Tibial nerve (tissue), 4 donors: Measurements from ENCODE around the gene NELL1. TPM values are rescaled to one million over a fixed set of nuclear protein-coding genes. Genes with fewer than 3 reads are reported as not detected.

ENCODE experiments used
- DNase-seq, 2 donors: peaks; one replicate each; pipeline ENCODE4 v3.0.0-alpha.2; 2019; ENCODE audit warnings: low spot score in 2 of 2
- H3K27ac ChIP-seq, 4 donors: fragments of 200-600 bp; sonication (generic) in 3 of 4; one replicate each; pipeline ENCODE4 v1.5.1; 2017 to 2019; ENCODE audit warnings: mild to moderate bottlenecking in 1 of 4
- H3K27me3 ChIP-seq, 2 donors: fragments of 200-600 bp; sonication (generic) in 1 of 2; one replicate each; pipeline versions ENCODE4 v1.5.1 to v1.6.0; 2017 to 2019
- H3K36me3 ChIP-seq, 3 donors: fragments of 200-600 bp; sonication (generic); one replicate each; pipeline ENCODE4 v1.5.1; 2018 to 2019
- H3K4me1 ChIP-seq, 4 donors: fragments of 200-600 bp; sonication (generic) in 3 of 4; one replicate each; pipeline ENCODE4 v1.5.1; 2017 to 2019
- H3K4me3 ChIP-seq, 4 donors: fragments of 200-600 bp; sonication (generic) in 3 of 4; one replicate each; pipeline ENCODE4 v1.5.1; 2017 to 2019; ENCODE audit warnings: mild to moderate bottlenecking in 1 of 4, moderate library complexity in 1 of 4
- H3K9me3 ChIP-seq, 4 donors: fragments of 200-600 bp; sonication (generic) in 3 of 4; one replicate each; pipeline ENCODE4 v1.5.1; 2017 to 2019
- CTCF ChIP-seq, 5 experiments: fragments of 200-600 bp in 3 of 5; fragments of 450-650 bp in 2 of 5; sonication (generic) in 3 of 5; IDR thresholded peaks; one replicate each; pipeline ENCODE4 v1.5.1; 2016 to 2019; ENCODE audit warnings: antibody characterized with exemption in 5 of 5, mild to moderate bottlenecking in 3 of 5, moderate library complexity in 2 of 5
- EP300 ChIP-seq, 2 donors: sonication (generic); formaldehyde crosslinking; IDR thresholded peaks; one replicate each; pipeline ENCODE4 v1.6.1; 2017; ENCODE audit warnings: antibody characterized with exemption in 2 of 2, mild to moderate bottlenecking in 1 of 2
- POLR2A ChIP-seq, 2 donors: fragments of 450-650 bp; IDR thresholded peaks; one replicate each; pipeline ENCODE4 v1.6.1; 2017; ENCODE audit warnings: antibody characterized with exemption in 2 of 2, mild to moderate bottlenecking in 2 of 2, moderate library complexity in 2 of 2
- WGBS, 2 donors: methylation state at CpG; one replicate each; pipeline ENCODE4 v1.1.5; 2018; 5-methylcytosine and 5-hydroxymethylcytosine counted together
- total RNA-seq, 4 donors: library from RNA; depleted of rRNA; stranded (reverse); fragments of >200 nt; gene quantifications; one replicate each; pipeline ENCODE4 v1.1.0, GENCODE V29; 2016

The NELL1 gene
- total RNA-seq, 4 donors from 2014 or later, result not detected

- Histone ChIP-seq H3K27ac (no peak overlapping the region), H3K36me3 (no peaks in the 10 kb centered on the region), H3K27me3 (no peaks in the 10 kb centered on the region), H3K4me3 (no peak overlapping the region), H3K9me3 (no peaks in the 10 kb centered on the region), H3K4me1 (no peaks in the 10 kb centered on the region)
- no peak for DNase-seq
- WGBS, 2 donors, result 64 to 76% methylated on average over 5 of the region's 5 CpGs
- TF ChIP-seq CTCF (IDR thresholded peaks at IDR 0.05), result no peak
- no peak for TF ChIP-seq POLR2A (IDR thresholded peaks at IDR 0.05)
- TF ChIP-seq EP300 (IDR thresholded peaks at IDR 0.05), result no peak
These were observed 400.5 kb downstream of the NELL1 start for GRCh38 chr11:21069909-21070308.

- H3K9me3 ChIP-seq, result no peaks in the 10 kb centered on the region
- no peaks in the 10 kb centered on the region for H3K27me3 ChIP-seq
- no peak overlapping the region for H3K27ac ChIP-seq
- H3K36me3 ChIP-seq, result no peaks in the 10 kb centered on the region
- TF ChIP-seq POLR2A (IDR thresholded peaks at IDR 0.05), result no peak
- no peak for TF ChIP-seq CTCF (IDR thresholded peaks at IDR 0.05)
- no peak for TF ChIP-seq EP300 (IDR thresholded peaks at IDR 0.05)
- H3K4me3 ChIP-seq, result no peak overlapping the region
- DNase-seq, result no peak
- WGBS, 2 donors, result 66 to 71% methylated on average over 3 of the region's 3 CpGs
- H3K4me1 ChIP-seq, result no peaks in the 10 kb centered on the region
These were observed 403.2 kb downstream of the NELL1 start for GRCh38 chr11:21072558-21072957.

- H3K36me3 ChIP-seq, result no peaks in the 10 kb centered on the region
- TF ChIP-seq CTCF (IDR thresholded peaks at IDR 0.05) (no peak), POLR2A (IDR thresholded peaks at IDR 0.05) (no peak), EP300 (IDR thresholded peaks at IDR 0.05) (no peak)
- WGBS, 2 donors, result 83 to 90% methylated on average over 3 of the region's 3 CpGs
- H3K9me3 ChIP-seq, result no peaks in the 10 kb centered on the region
- H3K27me3 ChIP-seq, result no peaks in the 10 kb centered on the region
- no peak overlapping the region for H3K27ac ChIP-seq
- no peaks in the 10 kb centered on the region for H3K4me1 ChIP-seq
- no peak overlapping the region for H3K4me3 ChIP-seq
- no peak for DNase-seq
These were observed 413.5 kb downstream of the NELL1 start for GRCh38 chr11:21082853-21083252.

GRCh38 chr11:21088930-21089329, 419.5 kb downstream of the NELL1 start:
- Histone ChIP-seq H3K36me3 (no peaks in the 10 kb centered on the region), H3K9me3 (no peaks in the 10 kb centered on the region), H3K27me3 (no peaks in the 10 kb centered on the region), H3K27ac (no peak overlapping the region), H3K4me1 (no peaks in the 10 kb centered on the region), H3K4me3 (no peak overlapping the region)
- DNase-seq, result no peak
- TF ChIP-seq EP300 (IDR thresholded peaks at IDR 0.05), result no peak
- no peak for TF ChIP-seq CTCF (IDR thresholded peaks at IDR 0.05)
- no peak for TF ChIP-seq POLR2A (IDR thresholded peaks at IDR 0.05)

- no peak for DNase-seq
- Histone ChIP-seq H3K9me3 (peaks cover 0 to 12% (median 0%) of the 10 kb centered on the region in 4 donors), H3K4me1 (no peaks in the 10 kb centered on the region), H3K36me3 (no peaks in the 10 kb centered on the region), H3K27me3 (no peaks in the 10 kb centered on the region), H3K4me3 (no peak overlapping the region), H3K27ac (no peak overlapping the region)
- WGBS, 2 donors, result 79 to 98% methylated on average over 2 of the region's 2 CpGs
- TF ChIP-seq CTCF (IDR thresholded peaks at IDR 0.05) (no peak), EP300 (IDR thresholded peaks at IDR 0.05) (no peak)
These were observed 435.3 kb downstream of the NELL1 start for GRCh38 chr11:21104641-21105040.
